ENCODE results near the gene RAP1GDS1.

Gene RAP1GDS1

GRCh38 chr4:98381306-98381705 lies 120.1 kb downstream of the RAP1GDS1 start:
- TF ChIP-seq POLR2A (IDR thresholded peaks at IDR 0.05; ENCODE audit: extremely low read depth, insufficient read length) (no peak), MYC (IDR thresholded peaks at IDR 0.05; ENCODE audit: low read depth, low read length) (no peak)
- TF ChIP-seq, protein P1, sequence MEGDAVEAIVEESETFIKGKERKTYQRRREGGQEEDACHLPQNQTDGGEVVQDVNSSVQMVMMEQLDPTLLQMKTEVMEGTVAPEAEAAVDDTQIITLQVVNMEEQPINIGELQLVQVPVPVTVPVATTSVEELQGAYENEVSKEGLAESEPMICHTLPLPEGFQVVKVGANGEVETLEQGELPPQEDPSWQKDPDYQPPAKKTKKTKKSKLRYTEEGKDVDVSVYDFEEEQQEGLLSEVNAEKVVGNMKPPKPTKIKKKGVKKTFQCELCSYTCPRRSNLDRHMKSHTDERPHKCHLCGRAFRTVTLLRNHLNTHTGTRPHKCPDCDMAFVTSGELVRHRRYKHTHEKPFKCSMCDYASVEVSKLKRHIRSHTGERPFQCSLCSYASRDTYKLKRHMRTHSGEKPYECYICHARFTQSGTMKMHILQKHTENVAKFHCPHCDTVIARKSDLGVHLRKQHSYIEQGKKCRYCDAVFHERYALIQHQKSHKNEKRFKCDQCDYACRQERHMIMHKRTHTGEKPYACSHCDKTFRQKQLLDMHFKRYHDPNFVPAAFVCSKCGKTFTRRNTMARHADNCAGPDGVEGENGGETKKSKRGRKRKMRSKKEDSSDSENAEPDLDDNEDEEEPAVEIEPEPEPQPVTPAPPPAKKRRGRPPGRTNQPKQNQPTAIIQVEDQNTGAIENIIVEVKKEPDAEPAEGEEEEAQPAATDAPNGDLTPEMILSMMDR (IDR thresholded peaks at IDR 0.05; ENCODE audit: low read depth, low read length): no peak
- TF ChIP-seq, protein P2, sequence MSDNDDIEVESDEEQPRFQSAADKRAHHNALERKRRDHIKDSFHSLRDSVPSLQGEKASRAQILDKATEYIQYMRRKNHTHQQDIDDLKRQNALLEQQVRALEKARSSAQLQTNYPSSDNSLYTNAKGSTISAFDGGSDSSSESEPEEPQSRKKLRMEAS (IDR thresholded peaks at IDR 0.05; ENCODE audit: low read depth, low read length): no peak
- no peak overlapping the region for H3K4me3 ChIP-seq (ENCODE audit: low read depth, low read length)
- no peak for DNase-seq (ENCODE audit: low read depth)

GRCh38 chr4:98383431-98384106 lies 122.4 kb downstream of the RAP1GDS1 start:
- no peak for TF ChIP-seq POLR2A (IDR thresholded peaks at IDR 0.05; ENCODE audit: extremely low read depth, insufficient read length)
- TF ChIP-seq, protein P1 (IDR thresholded peaks at IDR 0.05; ENCODE audit: low read depth, low read length): no peak
- TF ChIP-seq MYC (IDR thresholded peaks at IDR 0.05; ENCODE audit: low read depth, low read length): no peak
- TF ChIP-seq, protein P2 (IDR thresholded peaks at IDR 0.05; ENCODE audit: low read depth, low read length): no peak
- no peak overlapping the region for H3K4me3 ChIP-seq (ENCODE audit: low read depth, low read length)
- no peak for DNase-seq (ENCODE audit: low read depth)

DNA sequence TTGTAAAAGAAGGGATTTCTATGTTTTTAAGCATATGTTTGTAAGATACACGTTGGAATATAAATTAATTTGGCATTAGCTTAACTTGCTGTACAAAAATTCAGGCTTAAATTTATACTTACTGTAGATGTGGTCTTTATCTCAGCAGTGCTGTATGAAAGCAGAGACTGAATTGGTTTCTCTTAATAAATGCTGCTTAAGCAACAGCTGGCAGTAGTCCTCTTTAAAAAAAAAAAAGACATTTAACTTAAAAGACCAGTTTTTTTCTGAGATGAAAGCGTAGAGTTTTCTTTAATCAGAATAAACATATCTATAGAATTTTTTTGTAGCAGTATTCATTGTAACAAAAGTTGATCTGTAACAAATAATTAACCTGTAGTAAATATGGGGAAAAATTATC lies 124.6 kb downstream of the RAP1GDS1 start:
- no peak for TF ChIP-seq POLR2A (IDR thresholded peaks at IDR 0.05; ENCODE audit: extremely low read depth, insufficient read length)
- TF ChIP-seq, protein P1 (IDR thresholded peaks at IDR 0.05; ENCODE audit: low read depth, low read length): no peak
- TF ChIP-seq MYC (IDR thresholded peaks at IDR 0.05; ENCODE audit: low read depth, low read length): no peak
- TF ChIP-seq, protein P2 (IDR thresholded peaks at IDR 0.05; ENCODE audit: low read depth, low read length): no peak
- no peak for DNase-seq (ENCODE audit: low read depth)

GRCh38 chr4:98387345-98388026 lies 126.3 kb downstream of the RAP1GDS1 start:
- no peak overlapping the region for H3K4me3 ChIP-seq (ENCODE audit: low read depth, low read length)
- TF ChIP-seq, protein P2 (IDR thresholded peaks at IDR 0.05; ENCODE audit: low read depth, low read length): no peak
- no peak for TF ChIP-seq MYC (IDR thresholded peaks at IDR 0.05; ENCODE audit: low read depth, low read length)
- TF ChIP-seq, protein P1 (IDR thresholded peaks at IDR 0.05; ENCODE audit: low read depth, low read length): no peak
- TF ChIP-seq POLR2A (IDR thresholded peaks at IDR 0.05; ENCODE audit: extremely low read depth, insufficient read length): no peak
- no peak for DNase-seq (ENCODE audit: low read depth)

More for the DNA sequence above, 124.6 kb downstream of the RAP1GDS1 start:
- no peak overlapping the region for H3K4me3 ChIP-seq (ENCODE audit: low read depth, low read length)

DNA sequence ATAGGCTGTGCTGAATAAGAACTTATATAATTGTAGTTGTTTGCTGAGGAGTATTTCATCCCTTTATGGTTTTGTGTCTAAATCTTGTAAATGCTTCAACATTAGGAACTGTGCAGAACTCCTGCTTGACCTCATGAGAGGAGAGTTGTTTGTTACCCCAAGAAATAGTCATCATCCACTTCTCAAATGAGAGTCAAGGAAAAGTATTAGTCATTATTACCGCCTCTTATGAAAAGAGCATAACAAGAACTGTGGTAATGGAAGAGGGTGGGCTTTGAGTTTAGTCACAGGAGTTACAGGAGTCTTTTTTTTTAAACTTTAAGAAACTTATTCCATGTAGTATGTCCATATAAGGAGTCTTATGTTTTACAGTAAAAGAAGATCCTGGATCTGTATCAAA lies 132.9 kb downstream of the RAP1GDS1 start:
- no peak for DNase-seq (ENCODE audit: low read depth)

More for the DNA sequence above, 132.9 kb downstream of the RAP1GDS1 start:
- H3K4me3 ChIP-seq (ENCODE audit: low read depth, low read length): no peak overlapping the region
- TF ChIP-seq MYC (IDR thresholded peaks at IDR 0.05; ENCODE audit: low read depth, low read length): no peak
- TF ChIP-seq, protein P2 (IDR thresholded peaks at IDR 0.05; ENCODE audit: low read depth, low read length): no peak
- TF ChIP-seq, protein P1 (IDR thresholded peaks at IDR 0.05; ENCODE audit: low read depth, low read length): no peak
- TF ChIP-seq POLR2A (IDR thresholded peaks at IDR 0.05; ENCODE audit: extremely low read depth, insufficient read length): no peak

Data from NB4 (cell line).